Panc1 (cell line): Measurements from ENCODE around the gene DRD2. TPM values are rescaled to one million over a fixed set of nuclear protein-coding genes. Genes with fewer than 3 reads are reported as not detected.

Experiments
- ATAC-seq: fragments of 200-7000 bp; cut with Tn5 transposase; 2 replicates; pipeline ENCODE4 v1.9.1; 2020; ENCODE audit warnings: mild to moderate bottlenecking, moderate library complexity
- BruUV-seq: library from RNA; stranded (reverse); fragments of 400-500 nt; replicated peaks from 2 replicates; lab custom pipeline; 2021; lab: Mats Ljungman, UMichigan
- CTCF ChIA-PET: fragments of 300-600 bp; sonication (Branson Sonifier 250); formaldehyde crosslinking; loops from one replicate; lab custom pipeline; 2022; ENCODE audit warnings: antibody characterized with exemption; lab: Charles Lee
- POLR2A ChIA-PET: fragments of 300-600 bp; sonication (Branson Sonifier 250); formaldehyde crosslinking; loops from one replicate; lab custom pipeline; 2022; ENCODE audit warnings: antibody characterized with exemption; lab: Charles Lee
- DNase-seq: peaks from one replicate; pipeline ENCODE4 v3.0.0-alpha.2; 2010; ENCODE audit warnings: low read depth, low spot score
- H3K27ac ChIP-seq: 2 replicates; pipeline ENCODE4 v1.5.1; 2011; ENCODE audit warnings: mild to moderate bottlenecking, low read length, inconsistent platforms
- H3K27me3 ChIP-seq: fragments of 200-500 bp; sonication (Bioruptor generic); 2 replicates; pipeline ENCODE4 v1.6.0; 2014; ENCODE audit warnings: low read length, inconsistent platforms; ENCODE audit not compliant: control insufficient read depth, insufficient read depth
- H3K36me3 ChIP-seq: fragments of 200-500 bp; sonication (Bioruptor generic); 2 replicates; pipeline ENCODE4 v1.5.1; 2014; ENCODE audit warnings: inconsistent platforms, mild to moderate bottlenecking, low read length, moderate library complexity; ENCODE audit not compliant: control insufficient read depth, insufficient read depth
- H3K4me1 ChIP-seq: 2 replicates; pipeline ENCODE4 v1.5.1; 2011; ENCODE audit warnings: inconsistent platforms, mild to moderate bottlenecking, low read length, moderate library complexity; ENCODE audit not compliant: control insufficient read depth, insufficient read depth
- H3K4me3 ChIP-seq, 2 experiments: 2 replicates each; pipeline ENCODE4 v1.5.1; 2011 to 2012; ENCODE audit warnings: low read depth in 2 of 2, low read length in 2 of 2, mild to moderate bottlenecking in 2 of 2, inconsistent platforms in 1 of 2, moderate library complexity in 1 of 2
- H3K9me3 ChIP-seq: fragments of 200-500 bp; sonication (Bioruptor generic); 2 replicates; pipeline ENCODE4 v1.5.1; 2014; ENCODE audit warnings: low read depth, mild to moderate bottlenecking, inconsistent platforms, low read length, moderate library complexity; ENCODE audit not compliant: control insufficient read depth, insufficient read depth
- POLR2AphosphoS5 ChIP-seq: IDR thresholded peaks from 2 replicates; pipeline ENCODE4 v1.6.1; 2012; ENCODE audit warnings: mild to moderate bottlenecking, low read depth, low read length, moderate library complexity
- SIN3A ChIP-seq: IDR thresholded peaks from 2 replicates; pipeline ENCODE4 v1.6.1; 2012; ENCODE audit warnings: low read depth, mild to moderate bottlenecking, low read length, moderate library complexity, borderline replicate concordance; ENCODE audit not compliant: insufficient read depth
- TCF7L2 ChIP-seq: IDR thresholded peaks from 2 replicates; pipeline ENCODE4 v1.6.1; 2011; ENCODE audit warnings: mild to moderate bottlenecking, low read depth, low read length, inconsistent platforms
- in situ Hi-C: cut with HindIII; loops from 2 replicates; pipeline ENCODE4 v1.10.0; 2016; ENCODE audit warnings: low sequenced_read_pairs, low pct_unique_long_range_greater_than_20kb
- intact Hi-C: fragments of 100-400 bp; cut with micrococcal nuclease; formaldehyde crosslinking; loops from one replicate; pipeline ENCODE4 v1.10.0; 2022; ENCODE audit not compliant: unreplicated experiment
- total RNA-seq: library from RNA; stranded (reverse); gene quantifications from one replicate; pipeline ENCODE4 v1.2.1, GENCODE V29; 2021; ENCODE audit not compliant: unreplicated experiment
- TF ChIP-seq, protein P1 (sequence below), 2 experiments: IDR thresholded peaks; 2 replicates each; pipeline ENCODE4 v1.6.1; 2011 to 2012; ENCODE audit warnings: low read depth in 2 of 2, control low read depth in 1 of 2, low read length in 1 of 2, mild to moderate bottlenecking in 1 of 2, moderate library complexity in 1 of 2; ENCODE audit not compliant: insufficient read depth in 1 of 2
- TF ChIP-seq, protein P2 (sequence below): fragments of 450-650 bp; IDR thresholded peaks from 2 replicates; pipeline ENCODE4 v1.5.1; 2017; ENCODE audit warnings: mild to moderate bottlenecking

The DRD2 gene
- total RNA-seq, 1 experiment from 2014 or later: 5.3 TPM

DNA sequence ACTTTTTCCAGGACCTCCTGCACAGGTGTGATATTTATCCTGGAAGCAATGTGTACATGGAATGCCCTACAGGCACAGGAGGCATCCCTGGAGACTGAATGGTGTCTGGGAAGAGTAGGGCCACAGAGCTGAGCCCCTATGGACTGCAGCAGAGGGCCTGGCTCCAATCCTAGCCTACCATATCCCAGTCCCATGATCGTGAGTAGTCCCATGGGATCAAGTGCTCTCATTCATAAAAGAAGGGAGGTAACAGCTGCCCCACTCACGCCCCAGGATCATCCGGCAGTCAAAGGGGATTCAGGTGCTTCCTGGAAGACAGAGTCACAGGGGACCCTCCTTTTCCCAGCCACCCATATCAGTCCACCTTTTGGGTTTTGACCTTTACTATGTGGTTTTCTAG, 63.7 kb downstream of the DRD2 start:
- intact Hi-C loops (no loop called here), in situ Hi-C loops (no loop called here)
- POLR2A ChIA-PET: no interaction called here
- CTCF ChIA-PET: no interaction called here
- Histone ChIP-seq H3K27me3 (no peaks in the 10 kb centered on the region), H3K9me3 (no peaks in the 10 kb centered on the region), H3K36me3 (no peaks in the 10 kb centered on the region), H3K4me3 (no peak overlapping the region), H3K27ac (no peak overlapping the region), H3K4me1 (no peaks in the 10 kb centered on the region)
- ATAC-seq: no peak
- DNase-seq: no peak
- BruUV-seq: no TSS peak
- no peak for TF ChIP-seq SIN3A
- TF ChIP-seq, protein P1, sequence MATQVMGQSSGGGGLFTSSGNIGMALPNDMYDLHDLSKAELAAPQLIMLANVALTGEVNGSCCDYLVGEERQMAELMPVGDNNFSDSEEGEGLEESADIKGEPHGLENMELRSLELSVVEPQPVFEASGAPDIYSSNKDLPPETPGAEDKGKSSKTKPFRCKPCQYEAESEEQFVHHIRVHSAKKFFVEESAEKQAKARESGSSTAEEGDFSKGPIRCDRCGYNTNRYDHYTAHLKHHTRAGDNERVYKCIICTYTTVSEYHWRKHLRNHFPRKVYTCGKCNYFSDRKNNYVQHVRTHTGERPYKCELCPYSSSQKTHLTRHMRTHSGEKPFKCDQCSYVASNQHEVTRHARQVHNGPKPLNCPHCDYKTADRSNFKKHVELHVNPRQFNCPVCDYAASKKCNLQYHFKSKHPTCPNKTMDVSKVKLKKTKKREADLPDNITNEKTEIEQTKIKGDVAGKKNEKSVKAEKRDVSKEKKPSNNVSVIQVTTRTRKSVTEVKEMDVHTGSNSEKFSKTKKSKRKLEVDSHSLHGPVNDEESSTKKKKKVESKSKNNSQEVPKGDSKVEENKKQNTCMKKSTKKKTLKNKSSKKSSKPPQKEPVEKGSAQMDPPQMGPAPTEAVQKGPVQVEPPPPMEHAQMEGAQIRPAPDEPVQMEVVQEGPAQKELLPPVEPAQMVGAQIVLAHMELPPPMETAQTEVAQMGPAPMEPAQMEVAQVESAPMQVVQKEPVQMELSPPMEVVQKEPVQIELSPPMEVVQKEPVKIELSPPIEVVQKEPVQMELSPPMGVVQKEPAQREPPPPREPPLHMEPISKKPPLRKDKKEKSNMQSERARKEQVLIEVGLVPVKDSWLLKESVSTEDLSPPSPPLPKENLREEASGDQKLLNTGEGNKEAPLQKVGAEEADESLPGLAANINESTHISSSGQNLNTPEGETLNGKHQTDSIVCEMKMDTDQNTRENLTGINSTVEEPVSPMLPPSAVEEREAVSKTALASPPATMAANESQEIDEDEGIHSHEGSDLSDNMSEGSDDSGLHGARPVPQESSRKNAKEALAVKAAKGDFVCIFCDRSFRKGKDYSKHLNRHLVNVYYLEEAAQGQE (IDR thresholded peaks at IDR 0.05; ENCODE audit: insufficient read depth in 1 of 2, low read depth in 2 of 2, low read length in 1 of 2): no peak
- TF ChIP-seq, protein P2, sequence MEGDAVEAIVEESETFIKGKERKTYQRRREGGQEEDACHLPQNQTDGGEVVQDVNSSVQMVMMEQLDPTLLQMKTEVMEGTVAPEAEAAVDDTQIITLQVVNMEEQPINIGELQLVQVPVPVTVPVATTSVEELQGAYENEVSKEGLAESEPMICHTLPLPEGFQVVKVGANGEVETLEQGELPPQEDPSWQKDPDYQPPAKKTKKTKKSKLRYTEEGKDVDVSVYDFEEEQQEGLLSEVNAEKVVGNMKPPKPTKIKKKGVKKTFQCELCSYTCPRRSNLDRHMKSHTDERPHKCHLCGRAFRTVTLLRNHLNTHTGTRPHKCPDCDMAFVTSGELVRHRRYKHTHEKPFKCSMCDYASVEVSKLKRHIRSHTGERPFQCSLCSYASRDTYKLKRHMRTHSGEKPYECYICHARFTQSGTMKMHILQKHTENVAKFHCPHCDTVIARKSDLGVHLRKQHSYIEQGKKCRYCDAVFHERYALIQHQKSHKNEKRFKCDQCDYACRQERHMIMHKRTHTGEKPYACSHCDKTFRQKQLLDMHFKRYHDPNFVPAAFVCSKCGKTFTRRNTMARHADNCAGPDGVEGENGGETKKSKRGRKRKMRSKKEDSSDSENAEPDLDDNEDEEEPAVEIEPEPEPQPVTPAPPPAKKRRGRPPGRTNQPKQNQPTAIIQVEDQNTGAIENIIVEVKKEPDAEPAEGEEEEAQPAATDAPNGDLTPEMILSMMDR: no peak
- TF ChIP-seq POLR2AphosphoS5: no peak
- TF ChIP-seq TCF7L2: no peak

DNA sequence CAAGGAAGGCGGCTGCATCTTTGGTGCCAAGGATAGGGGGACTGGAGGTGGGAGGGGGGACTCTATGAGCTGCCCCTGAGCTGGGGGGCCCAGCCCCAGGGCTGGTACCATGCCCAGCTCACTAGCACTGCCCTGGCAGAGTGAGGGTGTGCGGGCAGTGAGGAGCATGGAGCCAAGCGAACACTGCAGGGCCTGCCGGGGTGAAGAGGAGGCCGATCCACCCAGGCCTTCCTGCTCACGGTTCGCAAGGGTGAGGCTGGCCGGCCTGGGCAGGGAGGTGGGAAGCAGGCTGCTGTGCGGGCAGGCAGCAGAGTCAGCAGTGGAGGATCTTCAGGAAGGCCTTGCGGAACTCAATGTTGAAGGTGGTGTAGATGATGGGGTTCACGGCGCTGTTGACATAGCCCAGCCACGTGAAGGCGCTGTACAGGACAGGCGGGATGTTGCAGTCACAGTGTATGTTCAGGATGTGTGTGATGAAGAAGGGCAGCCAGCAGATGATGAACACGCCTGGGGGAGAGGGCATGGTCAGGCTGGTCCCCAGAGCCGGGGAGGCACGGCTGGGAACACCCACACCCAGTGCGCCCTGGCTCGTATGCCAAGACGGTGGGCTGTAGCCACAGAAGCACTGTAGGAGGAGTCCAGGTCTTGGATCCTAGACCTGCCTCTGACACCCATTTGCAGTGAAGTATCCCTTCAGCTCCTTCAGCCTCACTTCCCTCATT, 64.6 kb downstream of the DRD2 start:
- no peaks in the 10 kb centered on the region for H3K27me3 ChIP-seq
- intact Hi-C loops (no loop called here), in situ Hi-C loops (no loop called here)
- CTCF ChIA-PET: no interaction called here
- H3K27ac ChIP-seq: no peak overlapping the region
- no peaks in the 10 kb centered on the region for H3K4me1 ChIP-seq
- no TSS peak for BruUV-seq
- H3K4me3 ChIP-seq: no peak overlapping the region
- no peaks in the 10 kb centered on the region for H3K9me3 ChIP-seq
- H3K36me3 ChIP-seq: no peaks in the 10 kb centered on the region
- TF ChIP-seq POLR2AphosphoS5 (no peak), SIN3A (no peak), TCF7L2 (no peak)
- TF ChIP-seq, protein P2: no peak
- TF ChIP-seq, protein P1 (IDR thresholded peaks at IDR 0.05; ENCODE audit: insufficient read depth in 1 of 2, low read depth in 2 of 2, low read length in 1 of 2): no peak
- POLR2A ChIA-PET: no interaction called here
- ATAC-seq (no peak), DNase-seq (no peak)
